HEK293 (cell line): ENCODE data around the gene DENND2A.

Experiments
- CTCF ChIA-PET: fragments of 350-600 bp; formaldehyde crosslinking; extraction: SDS; loops from one replicate; lab custom pipeline; 2021; ENCODE audit warnings: antibody characterized with exemption; lab: Yijun Ruan, JAX
- POLR2A ChIA-PET: fragments of 300-600 bp; formaldehyde crosslinking; extraction: SDS; loops from one replicate; lab custom pipeline; 2020; ENCODE audit warnings: antibody characterized with exemption, inconsistent platforms; lab: Yijun Ruan, JAX
- H3K27ac ChIP-seq: fragments of 200-500 bp; sonication (Bioruptor generic); 2 replicates; pipeline ENCODE4 v1.5.1; 2014; ENCODE audit warnings: low read depth, low read length, control low read depth, inconsistent platforms; ENCODE audit errors: extremely low read depth
- H3K36me3 ChIP-seq, 2 experiments: fragments of 200-500 bp in 1 of 2; sonication (Bioruptor generic) in 1 of 2; 1 replicate in 1 of 2; 2 replicates in 1 of 2; pipeline ENCODE4 v1.5.1; 2014 to 2017; ENCODE audit warnings: inconsistent platforms in 2 of 2, low read length in 2 of 2; ENCODE audit not compliant: control insufficient read depth in 2 of 2, insufficient read depth in 1 of 2
- H3K4me1 ChIP-seq: fragments of 200-500 bp; sonication (Bioruptor generic); 2 replicates; pipeline ENCODE4 v1.5.1; 2014; ENCODE audit warnings: mild to moderate bottlenecking, low read length, inconsistent platforms; ENCODE audit not compliant: control insufficient read depth, insufficient read depth
- H3K4me3 ChIP-seq: 2 replicates; pipeline ENCODE4 v1.5.1; 2011; ENCODE audit warnings: low read depth, mild to moderate bottlenecking, control low read depth, low read length, moderate library complexity
- H3K9me3 ChIP-seq: fragments of 200-500 bp; sonication (Bioruptor generic); 2 replicates; pipeline ENCODE4 v1.5.1; 2014; ENCODE audit warnings: low read depth, low read length, inconsistent platforms; ENCODE audit not compliant: control insufficient read depth, insufficient read depth
- BCL11B ChIP-seq: fragments of 450-650 bp; formaldehyde crosslinking; IDR thresholded peaks from 2 replicates; pipeline ENCODE4 v1.5.1; 2016; ENCODE audit warnings: low read depth, missing biosample characterization, missing genetic modification characterization
- EGR2 ChIP-seq: fragments of 450-650 bp; formaldehyde crosslinking; IDR thresholded peaks from 2 replicates; pipeline ENCODE4 v1.5.1; 2016; ENCODE audit warnings: low read depth, missing biosample characterization, missing genetic modification characterization
- KLF16 ChIP-seq: fragments of 450-650 bp; formaldehyde crosslinking; IDR thresholded peaks from 2 replicates; pipeline ENCODE4 v1.5.1; 2017; ENCODE audit warnings: missing biosample characterization, missing genetic modification characterization
- OSR2 ChIP-seq: fragments of 450-650 bp; formaldehyde crosslinking; IDR thresholded peaks from 2 replicates; pipeline ENCODE4 v1.5.1; 2016; ENCODE audit warnings: missing biosample characterization, missing genetic modification characterization
- PBX3 ChIP-seq: sonication (generic); formaldehyde crosslinking; IDR thresholded peaks from 2 replicates; pipeline ENCODE4 v1.8.1; 2022; ENCODE audit warnings: mild to moderate bottlenecking, moderate library complexity, missing genetic modification reagents
- SP2 ChIP-seq: fragments of 450-650 bp; formaldehyde crosslinking; IDR thresholded peaks from 2 replicates; pipeline ENCODE4 v1.5.1; 2016; ENCODE audit warnings: missing biosample characterization, missing genetic modification characterization
- TCF7L2 ChIP-seq: IDR thresholded peaks from 2 replicates; pipeline ENCODE4 v1.6.1; 2011; ENCODE audit warnings: low read depth, mild to moderate bottlenecking, inconsistent platforms, low read length, moderate library complexity, borderline replicate concordance
- ZBTB11 ChIP-seq: fragments of 450-650 bp; formaldehyde crosslinking; conservative IDR thresholded peaks from 2 replicates; pipeline ENCODE4 v1.5.1; 2016; ENCODE audit warnings: low read depth, missing biosample characterization, missing genetic modification characterization
- ZBTB44 ChIP-seq: fragments of 450-650 bp; IDR thresholded peaks from 2 replicates; pipeline ENCODE4 v1.5.1; 2018; ENCODE audit warnings: missing biosample characterization, mild to moderate bottlenecking, missing genetic modification characterization
- ZBTB7A ChIP-seq: fragments of 450-650 bp; formaldehyde crosslinking; IDR thresholded peaks from 2 replicates; pipeline ENCODE4 v1.5.1; 2016; ENCODE audit warnings: low read depth, missing biosample characterization, missing genetic modification characterization
- ZNF140 ChIP-seq: fragments of 450-650 bp; formaldehyde crosslinking; IDR thresholded peaks from 2 replicates; pipeline ENCODE4 v1.5.1; 2016; ENCODE audit warnings: missing biosample characterization, missing genetic modification characterization
- ZNF157 ChIP-seq: fragments of 450-650 bp; formaldehyde crosslinking; IDR thresholded peaks from 2 replicates; pipeline ENCODE4 v1.5.1; 2016; ENCODE audit warnings: missing biosample characterization, missing genetic modification characterization
- ZNF211 ChIP-seq: fragments of 450-650 bp; formaldehyde crosslinking; IDR thresholded peaks from 2 replicates; pipeline ENCODE4 v1.5.1; 2016; ENCODE audit warnings: low read depth, missing biosample characterization, missing genetic modification characterization
- ZNF223 ChIP-seq: fragments of 450-650 bp; formaldehyde crosslinking; IDR thresholded peaks from 2 replicates; pipeline ENCODE4 v1.5.1; 2016; ENCODE audit warnings: missing biosample characterization, missing genetic modification characterization
- ZNF280C ChIP-seq: fragments of 450-650 bp; formaldehyde crosslinking; IDR thresholded peaks from 2 replicates; pipeline ENCODE4 v1.5.1; 2016; ENCODE audit warnings: missing biosample characterization, missing genetic modification characterization
- ZNF366 ChIP-seq: fragments of 450-650 bp; formaldehyde crosslinking; conservative IDR thresholded peaks from 2 replicates; pipeline ENCODE4 v1.5.1; 2016; ENCODE audit warnings: missing biosample characterization, missing genetic modification characterization
- ZNF416 ChIP-seq: fragments of 450-650 bp; formaldehyde crosslinking; IDR thresholded peaks from 2 replicates; pipeline ENCODE4 v1.5.1; 2016; ENCODE audit warnings: missing biosample characterization, missing genetic modification characterization
- ZNF501 ChIP-seq: fragments of 450-650 bp; formaldehyde crosslinking; IDR thresholded peaks from 2 replicates; pipeline ENCODE4 v1.5.1; 2016; ENCODE audit warnings: missing biosample characterization, missing genetic modification characterization
- ZNF514 ChIP-seq: fragments of 450-650 bp; formaldehyde crosslinking; IDR thresholded peaks from 2 replicates; pipeline ENCODE4 v1.5.1; 2016; ENCODE audit warnings: missing biosample characterization, missing genetic modification characterization
- ZNF621 ChIP-seq: fragments of 450-650 bp; formaldehyde crosslinking; IDR thresholded peaks from 2 replicates; pipeline ENCODE4 v1.5.1; 2017; ENCODE audit warnings: missing biosample characterization, missing genetic modification characterization
- ZNF623 ChIP-seq: fragments of 450-650 bp; formaldehyde crosslinking; IDR thresholded peaks from 2 replicates; pipeline ENCODE4 v1.5.1; 2016; ENCODE audit warnings: missing biosample characterization, missing genetic modification characterization
- ZNF626 ChIP-seq: fragments of 450-650 bp; sonication (Bioruptor Pico); formaldehyde crosslinking; IDR thresholded peaks from 2 replicates; pipeline ENCODE4 v1.5.1; 2018; ENCODE audit warnings: missing biosample characterization, missing genetic modification characterization, inconsistent platforms
- ZNF645 ChIP-seq: fragments of 450-650 bp; formaldehyde crosslinking; IDR thresholded peaks from 2 replicates; pipeline ENCODE4; 2016; ENCODE audit warnings: missing biosample characterization, missing genetic modification characterization
- ZNF792 ChIP-seq: fragments of 450-650 bp; formaldehyde crosslinking; IDR thresholded peaks from 2 replicates; pipeline ENCODE4 v1.5.1; 2016; ENCODE audit warnings: missing biosample characterization, missing genetic modification characterization
- TF ChIP-seq, protein P1 (sequence below): fragments of 450-650 bp; formaldehyde crosslinking; IDR thresholded peaks from 2 replicates; pipeline ENCODE4 v1.5.1; 2016; ENCODE audit warnings: missing biosample characterization, missing genetic modification characterization
- TF ChIP-seq, protein P2 (sequence below): fragments of 450-650 bp; formaldehyde crosslinking; IDR thresholded peaks from 2 replicates; pipeline ENCODE4 v1.5.1; 2017; ENCODE audit warnings: missing biosample characterization, missing genetic modification characterization

Gene DENND2A

GRCh38 chr7:140646931-140647647 is 6.5 kb upstream of the DENND2A start:
- POLR2A ChIA-PET, result interaction anchor here (1.2 kb wide), 1 partner anchor 20 kb away, joined by 4 read pairs; no protein-coding TSS in a partner anchor
- no peak overlapping the region for H3K4me3 ChIP-seq
- no peak for TF ChIP-seq ZBTB11
- TF ChIP-seq ZNF514 (tag by site-specific recombination), result no peak
- TF ChIP-seq ZNF157 (tag by site-specific recombination), result no peak
- TF ChIP-seq ZNF501 (tag by site-specific recombination), result 0 out of 2 replicates have a peak, but pooled peaks have one; percentile 21
- no peak for TF ChIP-seq PBX3
- TF ChIP-seq, protein P1, sequence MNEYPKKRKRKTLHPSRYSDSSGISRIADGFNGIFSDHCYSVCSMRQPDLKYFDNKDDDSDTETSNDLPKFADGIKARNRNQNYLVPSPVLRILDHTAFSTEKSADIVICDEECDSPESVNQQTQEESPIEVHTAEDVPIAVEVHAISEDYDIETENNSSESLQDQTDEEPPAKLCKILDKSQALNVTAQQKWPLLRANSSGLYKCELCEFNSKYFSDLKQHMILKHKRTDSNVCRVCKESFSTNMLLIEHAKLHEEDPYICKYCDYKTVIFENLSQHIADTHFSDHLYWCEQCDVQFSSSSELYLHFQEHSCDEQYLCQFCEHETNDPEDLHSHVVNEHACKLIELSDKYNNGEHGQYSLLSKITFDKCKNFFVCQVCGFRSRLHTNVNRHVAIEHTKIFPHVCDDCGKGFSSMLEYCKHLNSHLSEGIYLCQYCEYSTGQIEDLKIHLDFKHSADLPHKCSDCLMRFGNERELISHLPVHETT (tag by site-specific recombination), result no peak
- no peak for TF ChIP-seq ZNF621 (tag by site-specific recombination)
- 0 out of 2 replicates have a peak, but pooled peaks have one; percentile 13 for TF ChIP-seq ZNF366 (tag by site-specific recombination)
- no peak for TF ChIP-seq ZNF792 (tag by site-specific recombination)
- TF ChIP-seq ZNF211, result no peak
- no peak for TF ChIP-seq OSR2 (tag by site-specific recombination)
- no peak for TF ChIP-seq ZNF223 (tag by site-specific recombination)
- TF ChIP-seq KLF16 (tag by site-specific recombination), result no peak
- no peak for TF ChIP-seq ZNF140 (tag by site-specific recombination)
- TF ChIP-seq ZNF416 (tag by site-specific recombination), result no peak
- no peak for TF ChIP-seq SP2 (tag by site-specific recombination)
- TF ChIP-seq TCF7L2, result no peak
- TF ChIP-seq ZBTB7A (tag by site-specific recombination), result no peak
- TF ChIP-seq ZNF645 (tag by site-specific recombination), result no peak
- TF ChIP-seq ZNF623 (tag by site-specific recombination), result no peak
- TF ChIP-seq ZNF626 (tag by site-specific recombination), result no peak
- TF ChIP-seq, protein P2, sequence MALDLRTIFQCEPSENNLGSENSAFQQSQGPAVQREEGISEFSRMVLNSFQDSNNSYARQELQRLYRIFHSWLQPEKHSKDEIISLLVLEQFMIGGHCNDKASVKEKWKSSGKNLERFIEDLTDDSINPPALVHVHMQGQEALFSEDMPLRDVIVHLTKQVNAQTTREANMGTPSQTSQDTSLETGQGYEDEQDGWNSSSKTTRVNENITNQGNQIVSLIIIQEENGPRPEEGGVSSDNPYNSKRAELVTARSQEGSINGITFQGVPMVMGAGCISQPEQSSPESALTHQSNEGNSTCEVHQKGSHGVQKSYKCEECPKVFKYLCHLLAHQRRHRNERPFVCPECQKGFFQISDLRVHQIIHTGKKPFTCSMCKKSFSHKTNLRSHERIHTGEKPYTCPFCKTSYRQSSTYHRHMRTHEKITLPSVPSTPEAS (tag by site-specific recombination), result no peak
- TF ChIP-seq EGR2 (tag by site-specific recombination), result peak; percentile 93
- no peak for TF ChIP-seq BCL11B (tag by site-specific recombination)
- no peak for TF ChIP-seq ZBTB44 (tag by site-specific recombination)
- no peak for TF ChIP-seq ZNF280C

More at GRCh38 chr7:140646931-140647647, 6.5 kb upstream of the DENND2A start:
- H3K9me3 ChIP-seq, result no peaks in the 10 kb centered on the region
- no peaks in the 10 kb centered on the region for H3K4me1 ChIP-seq
- H3K36me3 ChIP-seq, result no peaks in the 10 kb centered on the region
- CTCF ChIA-PET, result interaction anchor here (0.6 to 4.3 kb wide), 16 partner anchors 9 to 1196 kb away, joined by 3 to 25 read pairs (median 4); no protein-coding TSS in a partner anchor
- no peak overlapping the region for H3K27ac ChIP-seq
